Adipocyte (in vitro differentiated cells): ENCODE results near the gene CADM2.

Experiments
- DNase-seq: peaks from one replicate; pipeline ENCODE4 v3.0.0-alpha.2; 2015; ENCODE audit warnings: low read depth
- H3K27me3 ChIP-seq: replicated peaks from 2 replicates; pipeline ENCODE4 v1.7.0; 2013; ENCODE audit warnings: mild to moderate bottlenecking, low read length, moderate library complexity; ENCODE audit not compliant: control insufficient read depth, insufficient read depth
- H3K36me3 ChIP-seq: 2 replicates; pipeline ENCODE4 v1.7.0; 2013; ENCODE audit warnings: low read length, mild to moderate bottlenecking, moderate library complexity; ENCODE audit not compliant: control insufficient read depth, insufficient read depth, severe bottlenecking
- H3K4me1 ChIP-seq: 2 replicates; pipeline ENCODE4 v1.7.0; 2013; ENCODE audit warnings: mild to moderate bottlenecking, low read length, moderate library complexity; ENCODE audit not compliant: control insufficient read depth, insufficient read depth
- H3K4me3 ChIP-seq: 2 replicates; pipeline ENCODE4 v1.7.0; 2013; ENCODE audit warnings: mild to moderate bottlenecking, low read length, moderate library complexity
- H3K9ac ChIP-seq: 2 replicates; pipeline ENCODE4 v1.7.0; 2013; ENCODE audit warnings: mild to moderate bottlenecking, low read length, moderate library complexity
- H3K9me3 ChIP-seq: 2 replicates; pipeline ENCODE4 v1.7.0; 2013; ENCODE audit warnings: mild to moderate bottlenecking, low read length, moderate library complexity; ENCODE audit not compliant: control insufficient read depth

Gene CADM2

GRCh38 chr3:85881833-85882393, 923.1 kb downstream of the CADM2 start:
- DNase-seq: no peak

GRCh38 chr3:85890043-85890555, 931.3 kb downstream of the CADM2 start:
- no peak for DNase-seq
- Histone ChIP-seq H3K4me1 (no peaks in the 10 kb centered on the region), H3K4me3 (no peak overlapping the region), H3K9ac (no peak overlapping the region), H3K36me3 (no peaks in the 10 kb centered on the region), H3K9me3 (no peaks in the 10 kb centered on the region), H3K27me3 (no peaks in the 10 kb centered on the region)

More at GRCh38 chr3:85881833-85882393, 923.1 kb downstream of the CADM2 start:
- no peaks in the 10 kb centered on the region for H3K36me3 ChIP-seq
- H3K9me3 ChIP-seq: no peaks in the 10 kb centered on the region
- H3K4me3 ChIP-seq: no peak overlapping the region
- no peaks in the 10 kb centered on the region for H3K4me1 ChIP-seq
- no peak overlapping the region for H3K9ac ChIP-seq
- H3K27me3 ChIP-seq: no peaks in the 10 kb centered on the region

DNA sequence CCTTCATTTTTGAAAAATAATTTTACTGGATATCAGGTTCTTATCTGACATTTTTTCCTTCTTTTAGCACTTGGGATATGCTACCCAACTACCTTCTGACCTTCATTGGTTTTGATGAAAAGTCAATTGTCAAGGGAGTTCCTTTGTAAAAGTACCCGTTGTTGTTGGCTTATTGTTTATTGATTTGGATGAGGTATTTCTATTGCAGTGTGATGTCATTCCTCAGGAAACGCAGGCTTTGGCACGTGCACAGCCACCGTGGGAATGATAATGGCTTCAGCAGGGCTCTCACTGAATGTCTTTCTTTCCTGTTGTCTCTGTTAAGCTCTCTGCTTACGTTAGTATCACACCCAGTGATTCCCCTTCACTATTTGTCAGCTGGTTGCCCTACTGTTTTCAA, 944.6 kb downstream of the CADM2 start:
- no peak overlapping the region for H3K9ac ChIP-seq
- H3K4me1 ChIP-seq: no peaks in the 10 kb centered on the region
- no peak for DNase-seq
- H3K36me3 ChIP-seq: no peaks in the 10 kb centered on the region
- no peaks in the 10 kb centered on the region for H3K27me3 ChIP-seq
- no peaks in the 10 kb centered on the region for H3K9me3 ChIP-seq
- H3K4me3 ChIP-seq: no peak overlapping the region

- H3K4me1 ChIP-seq: no peaks in the 10 kb centered on the region
- no peaks in the 10 kb centered on the region for H3K27me3 ChIP-seq
- DNase-seq: no peak
- H3K36me3 ChIP-seq: no peaks in the 10 kb centered on the region
- H3K4me3 ChIP-seq: no peak overlapping the region
- no peak overlapping the region for H3K9ac ChIP-seq
- no peaks in the 10 kb centered on the region for H3K9me3 ChIP-seq
Measured at GRCh38 chr3:85912980-85913379, 954.2 kb downstream of the CADM2 start.

DNA sequence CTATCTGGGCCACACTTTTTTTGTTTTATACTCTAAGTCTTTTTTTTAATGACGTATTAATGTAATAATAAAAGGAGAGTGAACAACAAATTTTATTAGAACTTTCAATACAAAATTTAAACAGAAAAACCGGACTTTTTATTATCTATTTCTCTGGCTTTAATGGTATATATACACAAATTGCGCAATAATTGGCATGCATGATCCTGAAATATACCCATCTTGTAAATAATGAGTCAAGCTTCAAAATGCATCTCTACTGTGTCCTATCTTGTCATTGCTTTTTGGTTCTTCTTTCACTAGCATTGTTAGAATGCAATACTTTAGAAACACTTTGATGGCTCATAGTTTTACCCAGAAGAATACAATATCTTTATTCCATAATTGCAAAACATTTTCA, 963.6 kb downstream of the CADM2 start:
- no peak for DNase-seq
- no peak overlapping the region for H3K9ac ChIP-seq
- no peaks in the 10 kb centered on the region for H3K4me1 ChIP-seq

GRCh38 chr3:85930718-85931117, 971.9 kb downstream of the CADM2 start:
- H3K27me3 ChIP-seq: no peaks in the 10 kb centered on the region
- H3K36me3 ChIP-seq: no peaks in the 10 kb centered on the region
- DNase-seq: no peak
- H3K9me3 ChIP-seq: no peaks in the 10 kb centered on the region
- no peaks in the 10 kb centered on the region for H3K4me1 ChIP-seq
- H3K4me3 ChIP-seq: no peak overlapping the region
- H3K9ac ChIP-seq: no peak overlapping the region

More for the DNA sequence above, 963.6 kb downstream of the CADM2 start:
- Histone ChIP-seq H3K36me3 (no peaks in the 10 kb centered on the region), H3K27me3 (no peaks in the 10 kb centered on the region), H3K4me3 (no peak overlapping the region), H3K9me3 (no peaks in the 10 kb centered on the region)

DNA sequence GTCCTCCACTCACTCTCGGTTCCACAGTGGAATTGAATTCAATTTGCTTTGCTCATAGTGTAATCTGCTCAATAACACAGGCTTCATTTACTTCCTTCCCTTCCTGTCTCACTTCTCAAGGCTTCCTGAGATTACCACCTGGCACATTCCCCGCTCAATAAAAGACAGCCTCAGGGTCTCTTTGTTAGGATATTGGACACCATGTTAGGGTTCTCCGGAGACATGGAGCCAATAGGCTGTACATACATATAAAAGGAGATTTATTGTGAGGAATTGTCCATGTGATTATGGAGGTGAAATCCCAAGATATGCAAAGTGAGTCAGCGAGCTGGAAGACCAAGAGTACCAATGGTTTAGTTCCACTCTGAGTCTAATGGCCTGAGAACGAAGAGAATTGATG, 974.5 kb downstream of the CADM2 start:
- no peaks in the 10 kb centered on the region for H3K36me3 ChIP-seq
- no peaks in the 10 kb centered on the region for H3K9me3 ChIP-seq
- no peaks in the 10 kb centered on the region for H3K27me3 ChIP-seq
- H3K9ac ChIP-seq: no peak overlapping the region
- H3K4me3 ChIP-seq: no peak overlapping the region
- H3K4me1 ChIP-seq: no peaks in the 10 kb centered on the region
- no peak for DNase-seq

- no peaks in the 10 kb centered on the region for H3K36me3 ChIP-seq
- no peaks in the 10 kb centered on the region for H3K4me1 ChIP-seq
- no peak overlapping the region for H3K4me3 ChIP-seq
- H3K9ac ChIP-seq: no peak overlapping the region
- no peak for DNase-seq
- no peaks in the 10 kb centered on the region for H3K9me3 ChIP-seq
- H3K27me3 ChIP-seq: no peaks in the 10 kb centered on the region
Measured at GRCh38 chr3:85935171-85935570, 976.4 kb downstream of the CADM2 start.

DNA sequence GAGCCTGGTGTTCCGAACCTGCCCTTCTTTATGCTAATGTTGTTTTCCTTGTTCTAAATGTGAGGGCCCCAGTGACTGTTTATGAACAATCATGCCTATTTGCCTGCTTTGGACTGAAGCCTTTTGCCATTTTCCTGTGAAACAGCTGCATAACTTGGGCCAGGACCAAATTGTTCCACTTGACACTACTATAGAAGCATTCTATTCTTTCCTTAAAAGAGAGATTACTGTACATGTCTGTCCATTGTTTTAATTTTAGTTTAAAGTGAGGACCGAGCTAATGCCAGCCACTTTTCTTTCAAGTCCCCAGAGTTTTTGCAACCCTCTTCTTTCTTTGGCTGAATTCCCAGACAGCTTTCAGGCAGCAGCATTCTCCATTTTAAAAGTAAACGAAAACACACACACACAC, 980.3 kb downstream of the CADM2 start:
- Histone ChIP-seq H3K9ac (no peak overlapping the region), H3K27me3 (no peaks in the 10 kb centered on the region), H3K36me3 (no peaks in the 10 kb centered on the region), H3K4me3 (no peak overlapping the region), H3K9me3 (no peaks in the 10 kb centered on the region), H3K4me1 (no peaks in the 10 kb centered on the region)
- no peak for DNase-seq

DNA sequence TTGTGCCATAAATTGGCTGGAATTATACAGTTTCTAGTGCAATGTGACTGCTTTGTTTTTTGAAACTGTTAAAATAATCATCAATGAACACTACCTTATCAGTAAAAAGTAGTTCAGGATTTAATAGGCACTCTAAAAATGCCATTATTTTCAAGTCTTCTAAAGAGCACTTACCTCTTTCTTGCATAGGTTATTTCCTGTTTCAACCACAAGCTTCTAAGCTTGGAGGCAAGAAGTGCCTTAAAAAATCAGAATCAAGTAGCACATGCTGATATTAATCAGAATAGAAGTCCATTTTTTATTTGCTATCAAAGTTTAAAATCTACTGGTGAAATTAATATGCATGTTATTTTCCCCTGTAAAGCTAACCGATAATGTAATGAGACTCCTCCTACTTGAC, 991.6 kb downstream of the CADM2 start:
- no peaks in the 10 kb centered on the region for H3K36me3 ChIP-seq
- no peak for DNase-seq
- H3K4me3 ChIP-seq: no peak overlapping the region
- H3K27me3 ChIP-seq: no peaks in the 10 kb centered on the region
- no peaks in the 10 kb centered on the region for H3K4me1 ChIP-seq
- H3K9ac ChIP-seq: no peak overlapping the region
- H3K9me3 ChIP-seq: no peaks in the 10 kb centered on the region

DNA sequence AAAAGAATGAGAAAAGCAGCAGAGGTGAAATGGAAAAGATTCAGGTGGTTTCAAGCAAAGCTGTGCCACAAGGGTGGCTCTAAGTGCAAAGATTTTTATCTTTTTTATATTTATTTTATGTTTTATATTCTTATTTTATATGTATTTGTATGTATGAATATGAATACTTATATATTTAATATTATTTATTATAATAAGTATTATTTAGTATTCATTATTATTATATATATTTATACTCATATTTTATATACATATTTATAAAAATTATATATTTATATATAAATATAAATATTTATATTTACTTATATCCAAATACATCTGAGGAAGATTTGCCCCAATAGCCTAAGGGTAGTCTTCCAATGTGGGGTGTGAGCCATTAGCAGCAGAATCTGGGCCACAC, 1002.0 kb downstream of the CADM2 start:
- Histone ChIP-seq H3K4me3 (no peak overlapping the region), H3K36me3 (no peaks in the 10 kb centered on the region), H3K27me3 (no peaks in the 10 kb centered on the region), H3K9me3 (no peaks in the 10 kb centered on the region), H3K9ac (no peak overlapping the region), H3K4me1 (no peaks in the 10 kb centered on the region)
- no peak for DNase-seq
